HEK293 (cell line): Measurements from ENCODE around the gene TSPAN10.

ENCODE experiments used
- CTCF ChIP-seq: fragments of 450-650 bp; formaldehyde crosslinking; IDR thresholded peaks from 2 replicates; pipeline ENCODE4 v1.5.1; 2016; ENCODE audit warnings: missing biosample characterization, missing genetic modification characterization
- ELK4 ChIP-seq: IDR thresholded peaks from 2 replicates; pipeline ENCODE4 v1.6.1; 2011; ENCODE audit warnings: mild to moderate bottlenecking, low read depth, low read length, borderline replicate concordance
- ZNF302 ChIP-seq: fragments of 450-650 bp; formaldehyde crosslinking; IDR thresholded peaks from 2 replicates; pipeline ENCODE4 v1.5.1; 2016; ENCODE audit warnings: missing biosample characterization, missing genetic modification characterization, low read depth

- TF ChIP-seq CTCF (tag by site-specific recombination) (no peak), ZNF302 (tag by site-specific recombination) (no peak), ELK4 (no peak)
Observed at GRCh38 chr17:81656835-81657234, 19.8 kb downstream of the TSPAN10 start.
